OCI-M1 (cell line): Measurements from ENCODE around the gene LMO1.
A peak's percentile ranks its signal among the peaks of the same experiment; 100 is the strongest.

Experiments used
- DNase-seq: peaks from one replicate; lab custom pipeline; 2025; lab: John Stamatoyannopoulos, UW

The LMO1 gene

DNA sequence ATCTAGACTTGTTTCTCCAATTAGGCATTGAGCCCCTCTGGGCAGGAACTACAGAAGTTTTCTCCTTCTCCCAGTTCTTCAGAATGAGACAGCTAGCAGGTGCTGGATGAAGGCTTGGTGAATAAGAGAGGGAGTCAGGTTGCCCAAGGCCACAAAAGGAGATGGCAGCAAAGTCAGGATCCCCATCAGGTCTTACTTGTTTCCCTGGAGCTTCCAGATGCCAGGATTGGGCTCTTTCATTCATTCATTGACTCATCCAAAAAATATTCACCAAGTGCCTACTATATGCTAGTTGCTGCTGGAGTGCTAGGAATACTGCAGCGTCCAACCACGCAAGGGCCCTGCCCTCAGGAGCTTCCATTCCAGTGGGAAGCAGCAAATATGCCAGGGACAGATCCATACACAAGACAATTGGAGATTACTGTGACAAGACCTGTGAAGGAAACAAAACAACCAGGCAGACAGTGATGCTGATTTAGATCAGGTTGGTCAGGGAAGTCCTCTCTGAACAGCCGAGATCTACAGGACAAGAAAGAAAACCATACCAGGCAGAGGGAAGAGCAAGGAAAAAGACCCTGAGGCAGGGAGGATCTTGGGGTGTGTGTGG lies 24.6 kb upstream of the LMO1 start:
- DNase-seq = no peak

GRCh38 chr11:8287703-8288102 lies 24.0 kb upstream of the LMO1 start:
- peak; percentile 3 for DNase-seq

DNA sequence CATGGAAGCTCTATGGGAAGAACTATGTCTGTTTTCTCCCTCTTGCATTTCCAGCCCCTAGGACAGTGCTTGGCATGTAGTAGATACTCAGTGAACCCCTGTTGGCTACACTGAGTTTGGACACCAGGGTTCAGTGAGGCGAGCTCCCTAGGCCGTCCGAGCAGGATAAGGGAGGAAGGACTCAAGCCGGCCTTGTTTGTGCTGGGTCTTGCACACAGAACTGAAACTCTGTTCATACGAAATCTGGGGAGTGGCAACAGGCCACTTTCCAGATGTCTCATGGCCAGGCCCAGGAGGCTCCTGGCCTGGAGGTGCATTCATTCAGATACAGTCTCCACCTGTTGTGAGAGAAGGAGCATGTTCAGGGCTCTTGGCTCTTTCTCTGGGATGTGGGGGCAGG lies 23.6 kb upstream of the LMO1 start:
- DNase-seq = no peak

- no peak for DNase-seq
Measured at GRCh38 chr11:8286886-8287285, 23.2 kb upstream of the LMO1 start.

- no peak for DNase-seq
Measured at GRCh38 chr11:8285796-8286195, 22.1 kb upstream of the LMO1 start.

GRCh38 chr11:8285228-8285627 lies 21.6 kb upstream of the LMO1 start:
- DNase-seq = no peak

- DNase-seq = no peak
Measured at GRCh38 chr11:8283465-8284230, 20.0 kb upstream of the LMO1 start.

GRCh38 chr11:8283100-8283464 lies 19.4 kb upstream of the LMO1 start:
- DNase-seq = no peak

GRCh38 chr11:8282631-8283030 lies 19.0 kb upstream of the LMO1 start:
- DNase-seq = no peak

- DNase-seq = no peak
Measured at GRCh38 chr11:8281266-8281665, 17.6 kb upstream of the LMO1 start.

DNA sequence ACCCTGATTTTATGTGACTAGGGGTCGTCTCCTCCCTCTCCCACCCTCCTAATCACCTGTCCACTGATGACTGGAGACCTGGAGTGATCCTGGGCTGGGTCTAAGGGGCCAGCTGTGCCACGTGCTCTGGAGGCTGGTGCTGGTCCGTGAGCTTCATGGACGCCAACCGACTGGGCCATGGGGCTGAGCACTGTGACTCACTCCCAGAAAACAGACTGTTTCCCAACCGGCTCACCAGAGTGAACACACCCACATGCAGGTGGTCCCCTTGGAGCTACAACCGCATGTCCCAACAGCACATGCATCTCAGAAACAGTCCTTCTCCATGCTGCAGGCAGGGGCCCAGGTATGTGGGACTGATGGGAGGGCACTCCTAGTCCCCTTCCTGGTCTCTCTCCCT lies 14.0 kb upstream of the LMO1 start:
- no peak for DNase-seq

DNA sequence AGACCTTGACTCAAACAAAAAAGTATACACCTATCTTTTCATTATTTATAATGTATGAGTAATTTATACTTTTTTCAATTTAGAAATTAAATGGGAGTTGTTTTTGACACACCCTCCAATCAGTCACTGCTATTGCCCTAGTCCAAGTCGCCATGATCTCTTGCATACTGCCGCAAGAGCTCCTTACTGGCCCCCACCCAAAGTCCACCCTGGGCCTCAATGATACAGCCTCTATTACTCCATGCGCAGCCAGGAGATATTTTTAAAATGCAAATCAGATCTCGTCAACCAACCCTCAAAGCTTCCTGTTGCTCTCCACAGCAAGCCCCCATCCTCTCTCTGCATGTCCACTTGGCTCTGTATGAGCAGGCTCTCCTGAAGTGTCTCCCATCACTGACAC lies 12.8 kb upstream of the LMO1 start:
- DNase-seq = no peak

DNA sequence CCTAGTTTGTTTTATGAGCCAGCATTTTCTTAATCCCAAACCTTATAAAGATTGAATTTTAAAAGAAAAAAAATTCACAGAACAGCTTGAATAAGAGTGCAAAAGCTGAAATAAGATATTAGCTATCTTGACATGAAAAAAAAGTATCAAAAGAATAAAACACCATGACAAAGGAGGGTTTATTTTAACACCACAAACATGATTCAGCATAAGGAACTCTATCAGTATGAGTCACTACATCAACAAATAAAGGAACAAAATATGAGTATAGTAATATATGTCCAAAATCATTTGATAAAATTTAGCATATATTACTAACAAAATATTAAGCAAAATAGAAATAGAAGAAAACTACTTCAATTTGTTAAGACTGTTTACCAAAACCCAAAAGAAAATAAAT lies 9.6 kb upstream of the LMO1 start:
- DNase-seq = peak; percentile 1

- DNase-seq = no peak
Measured at GRCh38 chr11:8271106-8271886, 7.6 kb upstream of the LMO1 start.

- DNase-seq = no peak
Measured at GRCh38 chr11:8269636-8270035, 6.0 kb upstream of the LMO1 start.

GRCh38 chr11:8268530-8269400 lies 5.1 kb upstream of the LMO1 start:
- DNase-seq = no peak

GRCh38 chr11:8267831-8268529 lies 4.3 kb upstream of the LMO1 start:
- DNase-seq = no peak

GRCh38 chr11:8267280-8267679 lies 3.6 kb upstream of the LMO1 start:
- DNase-seq = no peak

DNA sequence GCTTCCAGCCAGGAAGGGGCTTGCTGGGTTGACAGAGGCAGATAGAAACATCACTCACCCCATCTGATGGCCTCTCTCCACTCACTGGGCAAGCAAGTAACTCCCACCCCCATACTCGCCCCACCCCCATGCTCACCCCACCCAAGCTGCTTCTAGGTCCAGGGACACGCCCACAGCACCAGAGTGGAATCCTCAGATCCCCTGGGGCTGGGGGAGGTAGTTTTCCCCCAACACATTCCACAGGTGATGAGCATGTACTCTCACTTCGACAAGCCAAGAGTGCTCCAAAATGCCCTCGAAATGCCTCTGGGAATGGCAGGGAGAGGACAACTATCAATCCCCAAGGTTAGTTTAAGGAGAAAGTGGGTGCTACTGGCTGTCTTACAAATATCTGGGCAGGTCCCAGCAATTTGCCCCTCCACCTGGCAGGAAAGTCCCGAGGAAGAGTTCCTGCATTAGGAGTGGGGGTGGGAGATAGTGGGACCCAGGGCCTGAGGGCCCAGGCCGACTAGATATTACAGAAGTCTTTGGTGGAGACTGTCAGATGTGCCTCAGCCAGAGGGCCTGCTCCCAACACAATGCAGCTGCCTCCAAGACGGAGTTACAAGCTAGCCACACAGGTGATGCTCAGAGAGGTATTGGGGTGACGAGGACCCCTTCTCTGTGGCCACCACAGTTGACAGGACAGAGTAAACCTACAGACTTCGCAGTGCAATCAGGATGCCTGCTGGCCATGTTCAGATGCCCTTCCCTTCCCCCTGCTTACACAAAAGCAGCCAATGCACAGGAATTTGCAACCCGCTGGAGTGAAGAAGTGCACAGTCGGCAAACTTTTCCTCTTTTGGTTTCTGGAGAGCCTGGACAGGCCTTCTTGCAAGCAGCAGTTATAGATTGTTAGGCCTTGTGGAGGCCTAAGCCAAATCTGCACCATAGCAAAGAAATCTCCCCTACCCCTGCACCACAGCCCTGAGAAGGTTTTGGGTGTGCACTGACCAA lies 2.9 kb upstream of the LMO1 start:
- DNase-seq = no peak

DNA sequence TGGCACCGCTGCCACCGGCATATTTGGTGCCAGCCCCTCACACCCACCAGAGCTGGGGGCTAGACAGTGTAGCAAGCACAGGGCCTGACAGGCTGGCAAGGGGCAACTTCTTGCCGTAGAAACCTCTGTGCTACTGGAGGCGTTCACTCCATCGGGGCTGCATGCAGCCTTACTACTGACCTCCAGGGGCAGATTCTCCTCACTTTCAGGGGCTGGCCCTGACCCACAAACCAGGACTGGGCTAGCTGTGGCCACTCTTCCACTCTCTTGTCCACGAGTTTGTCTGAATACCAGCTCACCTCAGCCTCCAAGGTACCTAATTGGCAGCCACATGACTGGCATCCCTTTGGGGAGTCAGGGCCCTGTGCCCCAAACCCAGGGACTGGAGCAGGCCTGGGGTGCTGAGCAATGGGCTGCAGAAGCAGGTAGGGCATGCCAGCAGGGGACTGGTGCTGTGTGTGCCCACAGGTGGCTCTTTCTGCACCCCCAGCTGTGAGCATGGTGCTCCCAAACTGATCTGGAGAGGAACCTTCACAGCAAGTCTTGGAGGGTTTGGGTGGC lies 2.1 kb upstream of the LMO1 start:
- no peak for DNase-seq
